ENCODE data around the gene AGA. TPM values are rescaled to one million over a fixed set of nuclear protein-coding genes. Genes with fewer than 3 reads are reported as not detected.

The AGA gene
- total RNA-seq, 1 experiment from 2014 or later, result 7.6 TPM

GRCh38 chr4:177473991-177474390 is 31.8 kb upstream of the AGA start:
- Histone ChIP-seq H4K20me1 (ENCODE audit: insufficient read depth) (no peaks in the 10 kb centered on the region), H3K27me3 (ENCODE audit: insufficient read depth, low read length) (no peaks in the 10 kb centered on the region), H3K4me2 (ENCODE audit: low read length) (no peak overlapping the region), H2AFZ (ENCODE audit: low read depth, low read length, poor library complexity, severe bottlenecking) (no peak overlapping the region), H3K4me1 (ENCODE audit: control insufficient read depth in 1 of 2, insufficient read depth in 2 of 2, low read length in 2 of 2) (no peaks in the 10 kb centered on the region), H3K27ac (ENCODE audit: low read depth, low read length) (no peak overlapping the region), H3K9me2 (ENCODE audit: insufficient read depth) (no peaks in the 10 kb centered on the region), H3K79me2 (ENCODE audit: insufficient read depth, low read length) (no peaks in the 10 kb centered on the region), H3K4me3 (replicated peaks in 1 of 2; ENCODE audit: low read depth in 1 of 2, low read length in 2 of 2) (no peak overlapping the region), H3K36me3 (ENCODE audit: control insufficient read depth in 1 of 2, insufficient read depth in 2 of 2, low read length in 2 of 2) (no peaks in the 10 kb centered on the region), H3K9me3 (ENCODE audit: control insufficient read depth in 1 of 2, insufficient read depth in 1 of 2, low read depth in 1 of 2, low read length in 2 of 2) (no peaks in the 10 kb centered on the region), H3K9ac (ENCODE audit: low read length) (no peak overlapping the region)
- no peak for ATAC-seq
- intact Hi-C loops (cut with micrococcal nuclease), result no loop called here
- CTCF ChIA-PET, result no interaction called here
- TF ChIP-seq ZNF274 (IDR thresholded peaks at IDR 0.05; ENCODE audit: low read depth, low read length) (no peak), ELF1 (IDR thresholded peaks at IDR 0.05; ENCODE audit: borderline replicate concordance, low read depth) (no peak), SIN3A (IDR thresholded peaks at IDR 0.05; ENCODE audit: low read depth) (no peak), SP1 (IDR thresholded peaks at IDR 0.05; ENCODE audit: low read depth) (no peak), FOSL1 (IDR thresholded peaks at IDR 0.05; ENCODE audit: low read depth) (no peak), EGR1 (IDR thresholded peaks at IDR 0.05; ENCODE audit: low read depth) (no peak), JUND (IDR thresholded peaks at IDR 0.05) (no peak), EZH2phosphoT487 (IDR thresholded peaks at IDR 0.05; ENCODE audit: borderline replicate concordance) (no peak), CTCF (IDR thresholded peaks at IDR 0.05 in 2 of 3, conservative IDR thresholded peaks at IDR 0.05 in 1 of 3; ENCODE audit: borderline replicate concordance in 1 of 3, insufficient read depth in 1 of 3, low read depth in 2 of 3, low read length in 2 of 3) (no peak), POLR2AphosphoS5 (IDR thresholded peaks at IDR 0.05; ENCODE audit: low read depth, low read length) (no peak), SRF (IDR thresholded peaks at IDR 0.05; ENCODE audit: low read depth) (no peak)
- TF ChIP-seq, protein P1, sequence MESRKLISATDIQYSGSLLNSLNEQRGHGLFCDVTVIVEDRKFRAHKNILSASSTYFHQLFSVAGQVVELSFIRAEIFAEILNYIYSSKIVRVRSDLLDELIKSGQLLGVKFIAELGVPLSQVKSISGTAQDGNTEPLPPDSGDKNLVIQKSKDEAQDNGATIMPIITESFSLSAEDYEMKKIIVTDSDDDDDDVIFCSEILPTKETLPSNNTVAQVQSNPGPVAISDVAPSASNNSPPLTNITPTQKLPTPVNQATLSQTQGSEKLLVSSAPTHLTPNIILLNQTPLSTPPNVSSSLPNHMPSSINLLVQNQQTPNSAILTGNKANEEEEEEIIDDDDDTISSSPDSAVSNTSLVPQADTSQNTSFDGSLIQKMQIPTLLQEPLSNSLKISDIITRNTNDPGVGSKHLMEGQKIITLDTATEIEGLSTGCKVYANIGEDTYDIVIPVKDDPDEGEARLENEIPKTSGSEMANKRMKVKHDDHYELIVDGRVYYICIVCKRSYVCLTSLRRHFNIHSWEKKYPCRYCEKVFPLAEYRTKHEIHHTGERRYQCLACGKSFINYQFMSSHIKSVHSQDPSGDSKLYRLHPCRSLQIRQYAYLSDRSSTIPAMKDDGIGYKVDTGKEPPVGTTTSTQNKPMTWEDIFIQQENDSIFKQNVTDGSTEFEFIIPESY (IDR thresholded peaks at IDR 0.05; ENCODE audit: extremely low read depth, insufficient replicate concordance, low read length), result no peak
- no TSS peak for BruUV-seq (replicated peaks)
- POLR2A ChIA-PET, result no interaction called here
- RAD21 ChIA-PET (ENCODE audit: low non-redundant PET in 1 of 2, low total read pairs in 2 of 2, uncharacterized antibody in 2 of 2, unreplicated experiment in 2 of 2), result interaction anchor here in 1 of 2 experiments (0.6 kb wide), 1 partner anchor 80 kb away, joined by 3 read pairs; no protein-coding TSS in a partner anchor
- DNase-seq (ENCODE audit: low read depth, low spot score), result no peak
